ENCODE data around the gene REM1. TPM values are rescaled to one million over a fixed set of nuclear protein-coding genes. Genes with fewer than 3 reads are reported as not detected.

The REM1 gene
- total RNA-seq, 4 donors from 2014 or later: 1.4 to 5.3 (median 2.7) TPM

- TF ChIP-seq CTCF (IDR thresholded peaks at IDR 0.05; ENCODE audit: low read depth): no peak
These were observed 40.1 kb downstream of the REM1 start for GRCh38 chr20:31515072-31515774.

DNA sequence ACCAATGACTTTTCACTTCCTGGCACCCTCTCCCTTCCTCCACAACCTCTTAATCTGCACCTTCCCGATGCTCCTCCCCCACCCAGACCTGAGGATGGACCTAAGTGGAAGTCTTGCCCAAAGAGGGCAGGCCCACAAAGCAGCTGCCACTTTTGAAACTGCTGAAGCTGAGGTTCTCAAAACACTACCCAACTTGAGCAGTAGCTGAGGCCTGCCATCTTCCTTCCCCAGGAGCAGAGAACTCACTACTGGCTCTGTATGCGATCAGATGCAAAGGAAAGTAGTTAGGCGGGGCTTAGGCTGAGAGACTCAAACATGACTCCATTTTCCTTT is 40.7 kb downstream of the REM1 start:
- no peak for TF ChIP-seq CTCF (IDR thresholded peaks at IDR 0.05; ENCODE audit: low read depth)

GRCh38 chr20:31516166-31516565 is 41.1 kb downstream of the REM1 start:
- no peak for TF ChIP-seq CTCF (IDR thresholded peaks at IDR 0.05; ENCODE audit: low read depth)

DNA sequence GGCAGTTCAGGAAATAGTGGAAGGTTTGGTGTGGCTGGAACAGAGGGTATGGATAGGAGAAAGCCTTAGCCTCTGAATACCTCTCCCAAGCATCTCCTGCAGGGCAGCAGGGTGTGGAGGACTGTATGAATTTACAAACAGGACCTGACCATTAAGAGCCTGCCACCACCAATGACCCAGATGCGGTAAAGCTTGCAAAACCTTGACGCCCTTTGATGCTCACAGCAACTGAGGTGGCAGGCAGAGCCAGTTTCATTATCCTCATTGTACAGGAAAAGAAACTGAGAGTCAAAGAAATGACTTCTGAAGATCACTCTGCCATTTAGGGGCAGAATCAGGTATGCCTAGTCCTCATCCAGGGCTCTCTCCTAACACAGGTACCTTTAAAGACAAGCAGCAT is 41.6 kb downstream of the REM1 start:
- TF ChIP-seq CTCF (IDR thresholded peaks at IDR 0.05; ENCODE audit: low read depth): no peak

DNA sequence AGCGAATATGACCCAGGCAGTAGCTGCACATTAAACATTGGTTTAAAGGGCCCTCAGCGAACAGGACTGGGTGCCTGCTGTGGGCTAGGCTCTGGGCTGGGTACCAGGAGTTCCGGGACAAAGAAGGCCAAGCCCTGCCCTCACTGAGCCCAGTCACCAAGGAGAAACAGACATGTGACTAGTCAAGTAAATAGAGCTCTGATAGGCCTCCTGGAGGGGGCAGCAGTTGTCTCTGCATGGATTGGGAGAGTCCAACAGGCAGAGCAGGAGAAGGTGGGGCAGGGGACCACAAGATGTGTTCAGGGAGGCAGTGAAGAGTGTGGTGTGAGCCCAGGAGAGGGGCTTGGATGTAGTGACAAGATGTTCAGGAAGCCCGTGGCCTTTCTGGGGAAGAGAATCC is 42.3 kb downstream of the REM1 start:
- no peak for TF ChIP-seq CTCF (IDR thresholded peaks at IDR 0.05; ENCODE audit: low read depth)

DNA sequence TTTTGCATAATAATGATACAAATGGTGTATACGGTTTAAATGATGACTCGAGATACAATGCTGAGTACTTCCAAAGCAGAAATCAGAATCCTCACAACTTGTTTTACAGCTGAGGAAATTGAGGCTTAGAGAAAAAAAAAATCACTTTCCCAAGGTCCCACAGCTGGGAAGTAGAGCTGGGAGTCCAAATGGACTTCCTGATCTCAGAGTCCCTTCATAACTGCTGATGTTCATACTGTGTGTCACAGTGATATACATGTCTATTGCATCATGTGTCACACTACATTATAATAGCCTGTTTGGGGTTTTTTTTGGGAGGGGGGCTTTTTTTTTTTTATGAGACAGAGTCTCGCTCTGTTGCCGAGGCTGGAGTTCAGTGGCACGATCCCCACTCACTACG is 47.6 kb downstream of the REM1 start:
- no peak for TF ChIP-seq CTCF (IDR thresholded peaks at IDR 0.05; ENCODE audit: low read depth)

- TF ChIP-seq CTCF (IDR thresholded peaks at IDR 0.05; ENCODE audit: low read depth): no peak
These were observed 48.5 kb downstream of the REM1 start for GRCh38 chr20:31523361-31524283.

Measured in subcutaneous adipose tissue (tissue), 4 donors.